NCI-H748 (cell line): ENCODE measurements around the gene PRKAA1.

Experiments used
- DNase-seq: peaks from one replicate; lab custom pipeline; 2025; ENCODE audit not compliant: unreplicated experiment; lab: John Stamatoyannopoulos, UW

The PRKAA1 gene

DNA sequence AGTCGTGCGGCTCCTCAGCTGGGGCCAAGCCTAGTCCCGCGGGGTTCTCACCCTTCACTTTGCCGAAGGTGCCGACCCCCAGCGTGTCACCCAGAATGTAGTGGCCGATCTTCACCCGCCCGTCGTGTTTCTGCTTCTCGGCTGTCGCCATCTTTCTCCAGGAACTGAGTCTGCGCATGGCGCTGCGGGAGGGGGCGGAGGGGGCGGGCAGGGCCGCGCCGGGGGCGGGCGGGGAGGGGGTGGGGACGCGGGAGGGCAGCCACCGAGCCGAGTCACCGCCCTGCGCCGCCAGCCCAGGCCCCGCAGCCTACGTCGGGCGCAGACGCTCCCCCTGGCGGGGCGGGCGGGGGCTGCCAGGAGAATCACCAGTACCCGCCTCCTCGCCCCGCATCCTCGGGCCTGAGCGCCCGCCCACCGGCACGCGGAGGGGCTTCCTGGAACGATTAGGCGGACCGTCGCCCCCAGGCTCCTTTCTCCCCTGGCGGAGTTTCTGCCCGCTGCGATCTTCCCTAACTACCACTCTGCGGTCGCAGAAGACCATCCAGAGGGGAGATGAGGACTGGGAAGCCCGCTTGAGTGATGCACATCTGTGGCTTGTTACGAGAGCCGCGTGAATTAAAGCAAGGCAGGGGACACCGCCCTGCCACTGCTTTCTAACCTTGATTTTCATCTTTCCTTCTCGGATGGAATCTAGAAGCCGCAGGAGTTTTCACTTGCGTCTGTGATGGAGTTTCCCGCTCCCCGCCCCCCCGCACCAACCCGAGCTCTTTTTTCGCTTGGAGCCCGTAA is at the start of gene PRKAA1:
Gene PRKAA1 (minus strand): TSS at position 363 of the 789 bp plus-strand sequence. CDS start 185 bp downstream, at position 178.
- peak; percentile 97 for DNase-seq

DNA sequence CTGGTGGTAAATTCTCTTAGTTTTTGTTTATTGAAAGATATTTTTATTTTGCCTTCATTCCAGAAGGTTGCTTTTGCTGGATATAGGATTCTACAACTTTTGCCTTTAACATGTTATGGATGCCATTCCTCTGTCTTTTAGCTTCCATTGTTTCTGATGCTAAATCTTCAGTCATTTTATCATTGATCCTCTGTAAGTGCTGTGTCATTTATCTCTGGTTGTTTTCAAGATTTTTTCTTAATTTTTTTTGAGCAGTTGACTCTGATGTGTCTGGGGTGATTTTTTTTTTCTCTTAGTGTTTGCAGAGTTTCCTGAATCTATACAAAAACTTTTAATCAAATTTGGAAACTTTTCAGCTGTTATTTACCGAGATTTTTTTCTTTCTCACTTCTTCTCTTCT is 49.4 kb upstream of the PRKAA1 start:
- no peak for DNase-seq

DNA sequence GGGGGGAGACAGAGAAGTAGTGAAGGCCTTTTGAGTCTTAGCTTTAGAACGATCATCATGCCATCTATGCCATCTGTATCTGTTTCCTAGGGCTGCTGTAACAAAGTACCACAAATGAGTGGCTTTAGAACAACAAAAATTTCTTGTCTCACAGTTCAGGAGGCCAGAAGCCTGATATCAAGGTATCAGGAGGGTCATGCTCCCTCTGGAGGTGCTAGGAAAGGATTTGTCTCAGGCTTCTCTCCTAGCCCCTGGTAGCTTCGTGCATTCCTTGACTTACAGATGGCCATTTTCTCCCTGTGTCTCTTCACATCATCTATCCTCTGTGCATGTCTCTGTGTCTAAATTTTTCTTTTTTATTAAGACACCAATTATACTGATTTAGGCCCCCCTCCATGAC is 48.2 kb upstream of the PRKAA1 start:
- no peak for DNase-seq

DNA sequence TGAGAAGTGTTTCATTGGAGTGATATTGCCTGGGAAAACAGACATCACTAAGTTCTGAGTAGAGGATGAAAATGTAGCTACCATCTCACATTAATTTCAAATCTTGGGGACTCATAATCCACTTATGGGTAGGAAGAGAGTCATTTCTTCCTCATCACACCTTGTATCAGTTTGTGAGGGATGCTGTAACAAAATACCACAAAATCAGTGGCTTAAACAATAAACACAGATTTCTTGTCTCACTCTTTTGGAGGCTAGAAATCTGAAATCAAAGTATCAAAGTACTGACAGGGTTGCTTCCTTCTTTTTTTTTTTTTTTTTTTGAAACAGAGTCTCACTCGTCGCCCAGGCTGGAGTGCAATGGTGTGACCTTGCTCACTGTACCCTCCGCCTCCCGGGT is 46.4 kb upstream of the PRKAA1 start:
- no peak for DNase-seq

DNA sequence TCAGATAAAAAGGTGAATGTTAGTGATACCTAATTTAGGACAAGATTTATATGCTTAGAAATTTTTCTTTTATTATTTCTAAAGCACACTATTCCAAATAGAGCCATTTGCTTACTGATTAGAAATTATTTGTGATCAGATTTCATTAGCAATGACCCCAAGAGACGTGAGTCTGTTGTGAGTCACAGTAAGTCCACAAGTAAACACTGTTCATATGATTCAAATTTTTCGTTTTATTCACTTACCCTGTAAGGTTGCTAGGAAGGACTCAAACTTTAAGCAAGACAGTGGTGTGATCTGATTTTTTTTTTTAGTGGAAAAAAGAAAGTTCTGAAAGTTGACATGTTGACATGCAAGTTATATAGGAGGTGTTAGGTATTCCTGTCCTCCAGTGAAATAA is 44.2 kb upstream of the PRKAA1 start:
- no peak for DNase-seq

DNA sequence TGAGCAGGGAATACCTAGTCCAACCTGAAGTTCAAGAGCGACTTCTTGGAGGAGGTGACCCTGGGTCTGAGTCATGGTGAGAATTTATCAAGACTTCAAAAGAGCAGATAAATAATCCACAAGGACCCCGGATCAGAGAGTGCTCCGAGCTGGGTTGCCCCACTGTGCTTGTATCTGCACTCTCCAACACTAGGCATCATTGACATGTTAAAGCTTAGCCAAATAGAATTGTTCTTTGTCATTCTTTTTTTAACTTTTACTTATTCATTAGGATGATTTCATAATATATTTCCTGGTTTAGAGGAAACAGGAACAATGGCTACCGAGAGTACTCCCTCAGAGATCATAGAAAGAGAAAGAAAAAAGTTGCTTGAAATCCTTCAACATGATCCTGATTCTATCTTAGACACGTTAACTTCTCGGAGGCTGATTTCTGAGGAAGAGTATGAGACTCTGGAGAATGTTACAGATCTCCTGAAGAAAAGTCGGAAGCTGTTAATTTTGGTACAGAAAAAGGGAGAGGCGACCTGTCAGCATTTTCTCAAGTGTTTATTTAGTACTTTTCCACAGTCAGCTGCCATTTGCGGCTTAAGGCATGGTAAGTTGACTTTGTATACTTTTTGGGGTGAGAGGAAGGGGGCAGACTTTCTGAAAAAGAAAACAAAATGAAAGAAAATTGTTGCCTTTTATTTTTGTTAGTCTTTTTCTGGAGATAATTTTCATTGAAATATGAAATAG is 43.1 kb upstream of the PRKAA1 start, which contains the start of gene CARD6:
Gene CARD6 (plus strand): TSS at position 300 of the 738 bp plus-strand sequence. CDS start 16 bp downstream, at position 316.
- peak; percentile 54 for DNase-seq

DNA sequence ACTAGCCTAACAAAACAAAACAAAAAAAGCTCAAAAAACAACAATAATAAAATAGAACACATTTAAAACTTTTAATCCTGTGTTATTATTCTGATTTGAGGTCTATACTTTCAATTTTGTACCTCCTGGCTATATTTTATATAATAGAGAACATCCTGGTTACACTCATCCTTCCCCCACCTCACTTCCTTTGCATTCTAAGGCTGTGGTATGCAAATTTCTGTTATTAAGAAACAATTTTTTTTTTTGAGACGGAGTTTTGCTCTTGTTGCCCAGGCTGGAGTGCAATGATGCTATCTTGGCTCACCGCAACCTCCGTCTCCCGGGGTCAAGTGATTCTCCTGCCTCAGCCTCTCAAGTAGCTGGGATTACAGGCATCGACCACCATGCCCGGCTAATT is 39.9 kb upstream of the PRKAA1 start:
- no peak for DNase-seq

DNA sequence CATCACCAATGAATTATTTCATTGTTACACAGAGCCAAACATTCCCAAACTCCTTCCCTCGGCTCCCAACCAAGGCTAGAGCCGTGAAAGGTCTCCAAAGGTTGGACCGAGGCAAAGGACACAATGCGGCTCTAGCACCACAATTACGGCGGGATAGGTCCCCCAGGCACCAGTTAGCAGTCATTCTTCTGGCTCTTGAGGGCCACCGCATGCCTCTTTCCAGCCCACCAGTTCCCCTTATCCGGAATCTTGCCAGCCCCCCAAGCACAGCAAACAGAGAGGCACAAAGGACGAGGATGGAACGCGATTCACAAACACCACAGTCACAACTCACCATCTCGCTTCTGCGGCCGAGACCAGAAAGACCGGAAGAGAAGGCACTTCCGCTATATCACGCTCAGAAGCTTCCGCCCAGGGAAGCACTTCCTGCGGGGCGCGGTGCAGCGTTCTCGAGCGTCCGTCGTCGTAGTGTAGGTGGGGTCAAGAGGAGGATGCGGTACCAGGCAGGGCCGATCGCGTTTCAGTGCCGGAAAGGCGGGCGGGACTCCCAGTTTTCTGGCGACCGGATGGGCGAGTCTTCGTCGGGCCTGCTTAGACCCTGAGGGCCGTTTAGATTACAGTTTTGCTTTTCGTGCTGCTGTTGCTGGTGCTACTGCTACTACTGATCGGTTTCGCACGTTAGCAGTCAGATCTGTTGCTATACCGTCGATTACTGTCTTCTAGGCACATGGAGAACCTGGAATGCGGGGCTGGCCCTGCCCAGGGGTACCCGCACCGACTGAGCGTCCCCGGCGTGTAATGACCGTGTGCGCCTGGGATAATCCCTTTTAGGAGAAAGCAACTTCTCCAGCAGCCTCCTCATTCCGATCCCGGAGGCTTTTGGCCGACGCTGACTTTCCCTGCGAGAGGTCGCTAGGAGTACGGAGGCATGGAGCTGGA is 36.9 kb upstream of the PRKAA1 start, which contains the start of gene RPL37:
Gene RPL37 (minus strand): TSS at position 374 of the 939 bp plus-strand sequence. CDS start 37 bp downstream, at position 337.
- peak; percentile 100 for DNase-seq

DNA sequence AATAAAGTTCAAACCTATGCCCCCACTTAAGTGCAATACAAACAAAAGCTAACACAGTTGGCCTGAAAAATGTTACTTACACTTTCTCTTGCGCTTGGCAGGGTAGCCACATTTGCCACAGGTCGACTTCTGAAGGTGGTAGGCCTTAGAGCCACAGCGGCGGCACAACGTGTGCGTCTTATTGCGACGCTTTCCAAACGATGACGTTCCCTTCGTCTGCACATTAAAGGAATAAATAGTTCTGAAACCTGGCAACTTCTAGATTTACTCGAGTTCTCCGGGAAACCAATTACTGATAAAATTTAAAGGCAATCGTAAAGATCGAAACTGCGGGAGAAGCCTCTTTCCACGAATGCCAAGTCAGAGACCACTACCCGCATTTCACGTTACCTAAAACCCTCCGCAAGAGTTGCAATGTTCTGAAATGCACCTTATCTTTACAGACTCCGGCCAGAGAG is 36.2 kb upstream of the PRKAA1 start:
- peak; percentile 75 for DNase-seq

DNA sequence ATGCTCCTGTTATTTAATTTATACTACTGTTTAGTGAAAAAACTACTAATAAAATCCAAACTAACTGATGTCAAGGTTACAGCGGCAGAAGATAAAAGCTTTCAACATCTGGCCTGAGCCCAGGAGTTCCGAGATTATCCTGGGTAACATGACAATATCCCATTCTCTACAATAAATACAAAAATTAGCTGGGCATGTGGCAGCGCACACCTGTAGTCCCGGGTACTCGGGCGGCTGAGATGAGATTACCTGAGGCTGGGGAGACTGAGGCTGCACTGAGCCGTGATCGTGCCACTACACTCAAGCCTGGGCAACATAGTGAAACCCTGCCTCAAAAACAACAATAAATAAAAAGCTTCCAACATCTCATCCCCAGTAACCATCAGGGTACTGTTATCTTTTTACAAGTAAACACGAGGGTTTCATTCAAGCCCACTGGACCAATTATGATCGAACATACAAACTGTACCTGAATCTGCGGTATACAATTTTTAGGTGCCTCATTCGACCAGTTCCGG is 35.6 kb upstream of the PRKAA1 start:
- DNase-seq, result no peak

DNA sequence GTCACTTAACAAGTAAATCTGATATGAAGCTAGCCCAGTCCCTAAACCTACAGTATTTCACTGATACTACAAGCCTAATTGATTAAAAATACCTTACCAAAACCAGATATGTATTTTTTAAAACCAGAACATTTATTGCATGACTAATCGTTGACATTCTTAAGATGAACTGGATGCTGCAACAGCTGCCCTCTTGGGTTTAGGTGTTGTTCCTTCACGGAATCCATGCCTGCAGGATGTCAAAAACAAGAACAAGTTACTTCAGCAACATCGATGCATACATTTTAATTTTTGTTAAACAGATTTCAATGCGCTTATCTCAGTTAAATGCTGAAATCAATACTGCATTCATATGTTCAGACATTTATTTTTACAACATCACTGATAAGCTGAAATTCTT is 34.2 kb upstream of the PRKAA1 start:
- DNase-seq, result no peak

DNA sequence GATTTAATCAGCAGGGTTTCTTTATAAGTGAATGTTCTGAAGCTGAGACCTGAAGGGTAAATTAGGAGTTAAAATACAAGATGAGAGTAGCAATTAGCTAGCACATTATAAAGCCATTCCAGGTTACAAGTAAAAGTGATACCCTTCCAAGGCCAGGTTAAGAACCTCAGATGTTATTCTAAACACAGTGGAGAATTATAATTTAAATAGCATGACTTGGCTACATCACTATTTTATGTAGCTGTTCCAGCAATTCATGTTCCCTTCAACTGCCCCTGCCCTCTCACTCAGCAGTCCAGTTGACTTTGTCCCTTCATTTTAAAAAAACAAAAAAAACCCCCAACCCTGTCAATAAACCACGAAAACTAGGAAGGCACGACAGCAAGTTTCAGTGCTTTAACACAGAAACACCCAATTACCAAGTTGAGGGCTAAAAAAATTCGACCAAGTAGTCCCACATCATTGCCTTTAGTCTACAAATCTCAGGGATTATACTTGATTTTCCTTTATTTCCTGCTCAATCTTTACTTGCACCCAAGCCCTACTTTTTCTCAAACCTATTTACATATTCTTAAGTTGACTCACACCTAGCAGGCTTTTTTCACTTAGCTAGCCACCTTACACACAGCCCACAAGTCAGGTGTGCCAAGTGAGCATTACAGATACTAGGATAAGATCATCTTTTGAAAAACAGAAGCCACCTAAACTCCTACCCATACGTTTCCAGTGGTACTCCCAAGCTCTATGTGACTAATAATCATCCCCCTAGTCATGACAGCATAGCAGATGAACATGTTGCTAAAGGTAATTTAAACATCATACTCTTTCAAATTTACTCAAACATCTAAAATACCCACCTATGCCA is 33.4 kb upstream of the PRKAA1 start:
- no peak for DNase-seq

DNA sequence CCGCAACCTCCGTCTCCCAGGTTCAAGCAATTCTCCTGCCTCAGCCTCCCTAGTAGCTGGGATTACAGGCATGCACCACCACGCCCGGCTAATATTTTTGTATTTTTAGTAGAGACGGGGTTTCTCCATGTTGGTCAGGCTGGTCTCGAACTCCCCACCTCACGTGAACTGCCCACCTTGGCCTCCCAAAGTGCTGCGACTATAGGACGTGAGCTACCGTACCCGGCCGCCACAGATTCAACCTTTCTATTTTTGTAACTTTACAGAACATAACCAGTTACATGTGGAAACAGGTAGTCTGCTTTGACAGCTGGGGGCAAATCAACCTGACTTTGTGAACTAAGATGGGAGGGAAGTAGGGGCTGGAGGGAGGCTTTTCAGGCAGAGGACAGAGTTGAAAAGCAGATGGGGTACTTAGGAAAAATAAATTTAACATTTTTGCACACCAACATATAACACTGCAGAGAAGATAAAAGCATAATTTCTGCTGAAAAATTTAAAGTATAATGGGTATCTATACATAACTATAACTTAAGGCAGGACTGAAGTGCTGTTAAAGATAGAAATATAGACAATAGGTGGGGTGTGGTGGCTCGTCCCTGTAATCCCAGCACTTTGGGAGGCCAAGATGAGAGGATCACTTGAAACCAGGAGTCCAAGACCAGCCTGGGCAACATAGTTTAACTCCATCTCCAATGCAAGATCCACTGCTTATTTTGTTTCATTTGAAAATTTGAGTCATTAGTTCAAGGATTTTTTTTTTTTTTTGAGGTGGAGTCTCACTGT is 31.8 kb upstream of the PRKAA1 start:
- DNase-seq, result no peak

DNA sequence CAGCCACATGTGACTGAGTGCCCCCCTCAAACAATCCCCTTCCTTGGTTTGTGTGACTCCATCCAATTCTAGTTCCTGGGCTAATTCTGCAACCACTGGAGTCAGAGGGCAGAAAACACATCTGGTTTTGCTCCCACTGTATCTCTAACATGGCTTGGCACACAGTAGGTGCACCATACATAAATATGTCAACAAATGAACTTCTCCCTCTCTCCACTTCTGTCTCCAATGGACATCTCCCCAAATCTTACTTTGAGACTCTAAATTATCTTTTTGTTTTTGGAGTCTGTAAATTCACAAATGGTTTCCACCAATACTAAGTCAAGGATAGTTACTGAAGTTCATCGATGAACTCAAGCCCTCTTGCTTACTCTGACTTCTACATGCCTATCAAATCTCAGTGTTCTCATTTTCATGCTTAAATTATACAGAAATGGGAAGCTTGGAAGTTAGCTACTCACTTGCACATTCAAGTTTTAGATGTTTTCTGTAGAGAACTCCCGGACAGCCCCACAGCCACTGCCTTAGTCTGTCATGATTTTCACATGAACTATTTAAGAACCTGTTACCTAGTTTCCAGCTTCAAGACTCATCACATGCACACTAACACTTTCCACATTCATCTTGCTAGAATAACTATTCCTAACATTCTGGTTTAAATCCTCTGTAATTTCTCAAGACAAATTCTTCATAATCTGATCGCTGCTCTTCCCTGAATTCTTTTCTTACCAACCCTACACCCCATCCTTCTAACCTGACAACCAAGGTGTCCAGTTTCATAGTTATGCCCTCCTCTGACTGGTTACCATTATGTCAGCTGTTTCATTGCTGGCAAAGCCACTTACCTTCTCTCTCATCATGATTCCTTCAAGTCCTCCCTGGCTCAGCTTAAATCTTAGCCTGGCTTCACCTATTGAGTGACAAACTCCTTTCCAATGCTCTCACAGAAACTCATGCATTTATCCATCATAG is 30.8 kb upstream of the PRKAA1 start:
- DNase-seq, result no peak

DNA sequence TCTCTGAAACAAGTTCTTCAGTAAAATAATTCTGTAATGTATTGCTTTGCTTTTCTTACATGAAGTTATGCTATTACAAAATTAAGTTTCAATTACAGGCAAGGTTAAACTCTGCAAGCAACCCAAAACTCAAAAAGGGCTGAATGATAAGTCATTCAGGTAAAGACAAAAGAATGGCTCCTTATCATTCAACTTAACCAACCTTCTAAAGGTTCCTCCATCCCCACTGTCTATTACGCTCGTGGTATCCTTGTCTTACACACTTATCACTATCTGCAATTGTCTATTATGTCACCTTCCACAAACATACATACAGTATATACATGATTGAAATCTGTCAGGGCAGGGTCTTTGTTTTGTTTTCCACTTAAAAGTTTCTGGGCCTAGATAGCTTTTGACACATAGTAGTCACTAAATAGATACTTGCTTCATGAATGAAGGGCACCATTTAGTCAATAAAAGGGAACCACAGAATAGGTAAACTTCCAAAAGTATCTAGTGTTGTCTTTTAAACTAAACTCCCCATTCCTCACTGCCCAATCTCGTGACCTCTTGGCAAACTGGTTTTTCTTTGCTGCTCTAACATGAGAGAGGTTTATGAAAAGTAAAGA is 30.0 kb upstream of the PRKAA1 start:
- DNase-seq, result no peak

DNA sequence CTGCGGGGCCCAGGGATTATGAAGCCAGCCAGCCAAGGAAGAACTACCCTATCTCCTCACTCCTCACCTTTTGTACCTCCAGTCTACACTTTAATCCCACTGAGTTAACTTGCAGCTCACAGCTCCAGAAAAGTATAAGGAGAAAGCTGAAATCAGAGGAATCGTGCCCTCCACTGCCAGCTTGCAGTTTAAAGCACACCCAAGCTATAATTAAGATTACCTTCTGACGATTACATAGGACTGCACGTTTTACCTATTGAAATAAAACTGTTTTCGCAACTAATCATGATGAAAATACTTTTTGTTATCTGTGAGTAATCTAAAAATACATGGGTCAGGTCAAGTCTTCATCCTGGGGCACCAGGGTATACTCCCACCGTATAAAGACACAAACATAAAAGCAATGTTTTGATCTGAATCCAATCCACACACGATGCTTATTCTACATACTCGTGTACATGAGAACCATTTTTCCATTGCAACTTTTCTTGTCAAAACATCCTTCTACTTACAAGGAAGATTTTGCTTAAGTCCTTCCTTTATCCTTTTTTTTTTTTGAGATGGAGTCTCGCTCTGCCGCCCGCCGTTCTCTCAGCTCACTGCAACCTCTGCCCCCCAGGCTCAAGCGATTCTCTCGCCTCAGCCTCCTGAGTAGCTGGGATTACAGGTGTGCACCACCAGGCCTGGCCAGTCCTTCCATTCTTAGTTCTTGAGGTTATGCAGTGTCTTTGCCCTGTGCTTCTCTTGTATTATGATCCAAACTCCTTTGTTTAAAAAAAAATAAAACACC is 29.2 kb upstream of the PRKAA1 start:
- DNase-seq, result no peak
